Measurements from ENCODE around the gene CDX1. TPM values are rescaled to one million over a fixed set of nuclear protein-coding genes. Genes with fewer than 3 reads are reported as not detected.

Gene CDX1
- total and polyA plus RNA-seq, 2 of the 8 experiments (the other 6 are each of a cell fraction or from before 2014, with no cell fraction given), result not detected

DNA sequence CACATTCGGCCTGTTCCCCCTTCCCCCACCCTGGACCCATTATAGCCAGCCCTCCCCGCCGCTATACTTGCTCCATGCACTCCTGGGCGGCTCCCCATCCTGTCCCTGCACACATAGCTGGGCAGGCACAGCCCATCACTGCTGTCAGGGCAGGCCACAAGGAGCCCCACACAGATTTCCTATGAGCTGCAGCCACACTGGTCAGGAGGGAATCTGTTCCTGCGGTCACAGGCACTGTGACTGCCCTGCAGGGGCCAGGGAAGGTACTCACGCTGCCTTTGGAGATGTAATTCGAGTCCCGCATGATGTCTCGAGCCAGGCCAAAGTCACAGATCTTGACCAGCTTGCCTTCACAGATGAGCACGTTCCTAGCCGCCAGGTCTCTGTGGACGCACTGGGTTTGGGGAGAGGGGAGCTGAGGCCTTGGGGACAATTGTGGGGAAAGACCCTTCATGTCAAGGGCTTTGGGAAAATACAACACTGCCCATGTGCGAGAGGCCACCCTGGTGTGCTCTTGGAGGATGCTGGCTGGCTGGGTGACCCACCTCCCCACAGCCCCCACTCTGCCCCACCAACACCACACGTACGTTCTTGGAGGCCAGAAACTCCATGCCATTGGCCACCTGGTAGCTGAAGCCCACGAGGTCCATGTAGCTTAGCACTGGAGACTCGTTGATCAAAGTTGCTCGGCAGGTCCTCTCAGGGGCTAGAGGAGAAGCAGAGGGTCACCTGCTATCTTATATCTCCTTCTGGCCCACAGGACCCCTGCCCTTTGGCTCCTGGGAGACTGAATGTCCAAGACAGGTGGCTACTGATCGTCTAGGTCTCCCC lies 45.7 kb upstream of the CDX1 start (continued):
- TF ChIP-seq BRCA1 (IDR thresholded peaks at IDR 0.05; ENCODE audit: low read depth, low read length) (no peak), CTBP2 (IDR thresholded peaks at IDR 0.05; ENCODE audit: borderline replicate concordance, insufficient read depth, insufficient read length, low read length) (no peak), SP1 (IDR thresholded peaks at IDR 0.05; ENCODE audit: low read depth, low read length) (no peak), RFX5 (IDR thresholded peaks at IDR 0.05; ENCODE audit: borderline replicate concordance, low read depth, low read length) (no peak), NANOG (IDR thresholded peaks at IDR 0.05; ENCODE audit: insufficient read depth, low read depth, low read length, poor library complexity, severe bottlenecking) (no peak), HDAC2 (IDR thresholded peaks at IDR 0.05; ENCODE audit: borderline replicate concordance in 1 of 2, low read depth in 2 of 2, low read length in 2 of 2) (no peak)

Measured in H1 (cell line).